Measurements from ENCODE around the gene SLC8A1. TPM values are rescaled to one million over a fixed set of nuclear protein-coding genes. Genes with fewer than 3 reads are reported as not detected.

SLC8A1 gene
- total RNA-seq, 4 donors from 2014 or later: 1.3 to 3.8 (median 2.4) TPM

DNA sequence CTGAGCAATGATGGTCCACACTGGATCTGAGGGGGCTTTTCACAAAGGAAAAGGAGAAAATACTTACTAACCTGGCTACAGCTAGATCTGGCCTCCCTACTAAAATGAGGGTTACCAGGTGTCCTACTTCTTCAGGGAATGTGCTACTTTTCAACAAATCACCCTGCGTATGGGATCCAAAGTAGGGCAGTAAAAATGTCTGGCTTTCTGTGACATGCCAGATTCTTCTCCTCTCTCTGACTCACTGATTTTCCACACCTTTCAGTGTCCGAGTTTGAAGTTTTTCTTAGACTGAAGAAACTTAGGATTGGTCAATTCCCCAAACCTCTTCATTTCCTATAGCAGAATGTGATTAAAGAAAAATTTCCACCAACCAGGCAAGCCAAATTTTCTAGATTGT lies 71.2 kb downstream of the SLC8A1 start:
- ATAC-seq (no peak), DNase-seq (no peak)
- intact Hi-C loops (cut with DNase I; ENCODE audit: low total_unique reads) (no loop called here), in situ Hi-C loops (cut with MboI; ENCODE audit: low sequenced_read_pairs in 4 of 4) (no loop called here)
- TF ChIP-seq, protein P1, sequence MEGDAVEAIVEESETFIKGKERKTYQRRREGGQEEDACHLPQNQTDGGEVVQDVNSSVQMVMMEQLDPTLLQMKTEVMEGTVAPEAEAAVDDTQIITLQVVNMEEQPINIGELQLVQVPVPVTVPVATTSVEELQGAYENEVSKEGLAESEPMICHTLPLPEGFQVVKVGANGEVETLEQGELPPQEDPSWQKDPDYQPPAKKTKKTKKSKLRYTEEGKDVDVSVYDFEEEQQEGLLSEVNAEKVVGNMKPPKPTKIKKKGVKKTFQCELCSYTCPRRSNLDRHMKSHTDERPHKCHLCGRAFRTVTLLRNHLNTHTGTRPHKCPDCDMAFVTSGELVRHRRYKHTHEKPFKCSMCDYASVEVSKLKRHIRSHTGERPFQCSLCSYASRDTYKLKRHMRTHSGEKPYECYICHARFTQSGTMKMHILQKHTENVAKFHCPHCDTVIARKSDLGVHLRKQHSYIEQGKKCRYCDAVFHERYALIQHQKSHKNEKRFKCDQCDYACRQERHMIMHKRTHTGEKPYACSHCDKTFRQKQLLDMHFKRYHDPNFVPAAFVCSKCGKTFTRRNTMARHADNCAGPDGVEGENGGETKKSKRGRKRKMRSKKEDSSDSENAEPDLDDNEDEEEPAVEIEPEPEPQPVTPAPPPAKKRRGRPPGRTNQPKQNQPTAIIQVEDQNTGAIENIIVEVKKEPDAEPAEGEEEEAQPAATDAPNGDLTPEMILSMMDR (IDR thresholded peaks at IDR 0.05 in 4 of 5, conservative IDR thresholded peaks at IDR 0.05 in 1 of 5): no peak
- TF ChIP-seq POLR2A (IDR thresholded peaks at IDR 0.05): no peak
- Histone ChIP-seq H3K36me3 (no peaks in the 10 kb centered on the region), H3K4me1 (no peaks in the 10 kb centered on the region), H3K27me3 (no peaks in the 10 kb centered on the region), H3K27ac (no peak overlapping the region), H3K4me3 (no peak overlapping the region), H3K9me3 (no peaks in the 10 kb centered on the region)

DNA sequence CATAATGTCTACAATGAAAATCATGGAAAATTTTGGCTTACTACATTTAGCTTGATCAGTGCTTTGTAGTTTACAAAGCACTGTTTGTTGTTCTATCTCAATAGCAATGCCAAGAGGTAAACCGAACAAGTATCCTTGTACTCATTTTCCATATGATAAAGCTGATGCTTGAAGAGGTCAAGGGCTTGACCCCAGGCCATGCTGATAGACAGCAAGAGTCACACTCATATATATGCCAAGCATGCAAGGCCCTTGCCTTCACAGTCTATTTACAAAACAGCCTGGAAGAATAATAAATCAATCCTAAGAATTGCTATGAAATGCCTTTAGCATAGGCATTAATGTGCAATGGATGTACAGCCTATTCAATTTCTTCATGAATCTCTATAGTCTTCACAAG lies 71.8 kb downstream of the SLC8A1 start:
- no peak overlapping the region for H3K27ac ChIP-seq
- in situ Hi-C loops (cut with MboI; ENCODE audit: low sequenced_read_pairs in 4 of 4) (no loop called here), intact Hi-C loops (cut with DNase I; ENCODE audit: low total_unique reads) (no loop called here)
- H3K36me3 ChIP-seq: no peaks in the 10 kb centered on the region
- no peaks in the 10 kb centered on the region for H3K9me3 ChIP-seq
- H3K27me3 ChIP-seq: no peaks in the 10 kb centered on the region
- H3K4me1 ChIP-seq: no peaks in the 10 kb centered on the region
- ATAC-seq (no peak), DNase-seq (no peak)
- H3K4me3 ChIP-seq: no peak overlapping the region
- TF ChIP-seq, protein P1 (IDR thresholded peaks at IDR 0.05 in 4 of 5, conservative IDR thresholded peaks at IDR 0.05 in 1 of 5): no peak
- TF ChIP-seq POLR2A (IDR thresholded peaks at IDR 0.05): no peak

DNA sequence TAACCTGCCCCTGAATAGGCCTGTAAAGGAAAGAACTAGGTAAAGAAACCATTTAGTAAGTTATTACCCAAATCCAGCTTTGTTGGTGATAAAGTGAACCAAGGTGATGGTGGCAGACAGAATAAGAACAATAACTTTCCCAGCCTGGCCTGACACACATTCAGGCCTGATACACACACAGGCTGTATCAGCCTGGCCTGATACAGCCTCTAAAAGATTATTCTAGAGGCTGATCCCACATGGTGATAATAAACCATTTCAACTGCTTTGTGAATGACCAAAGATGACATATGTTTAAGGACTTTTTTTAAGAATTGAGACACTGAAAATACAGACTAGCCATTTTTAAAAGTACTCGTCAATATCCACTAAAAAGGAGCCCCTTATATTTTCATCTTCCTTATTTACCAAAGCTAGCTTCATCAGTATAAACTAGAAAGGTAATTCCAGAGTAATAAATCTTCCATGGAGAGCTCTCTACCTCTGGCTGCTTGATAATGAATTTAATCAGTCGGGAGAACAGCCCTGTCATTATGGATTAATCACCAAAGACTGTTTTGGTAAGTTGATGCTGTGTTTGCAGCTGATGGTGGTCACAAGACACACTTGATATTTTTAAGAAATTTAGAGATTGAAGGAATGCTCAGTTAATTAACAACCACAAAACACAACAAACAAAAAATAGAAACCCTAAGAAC lies 77.2 kb downstream of the SLC8A1 start:
- ATAC-seq: no peak
- no peaks in the 10 kb centered on the region for H3K27me3 ChIP-seq
- intact Hi-C loops (cut with DNase I; ENCODE audit: low total_unique reads): no loop called here
- H3K36me3 ChIP-seq: no peaks in the 10 kb centered on the region
- H3K27ac ChIP-seq: no peak overlapping the region
- H3K9me3 ChIP-seq: no peaks in the 10 kb centered on the region
- DNase-seq: no peak
- in situ Hi-C loops (cut with MboI; ENCODE audit: low sequenced_read_pairs in 4 of 4): no loop called here
- peaks cover 0 to 9% of the 10 kb centered on the region in 2 donors for H3K4me1 ChIP-seq
- no peak overlapping the region for H3K4me3 ChIP-seq
- no peak for TF ChIP-seq POLR2A (IDR thresholded peaks at IDR 0.05)
- TF ChIP-seq, protein P1 (IDR thresholded peaks at IDR 0.05 in 4 of 5, conservative IDR thresholded peaks at IDR 0.05 in 1 of 5): no peak

DNA sequence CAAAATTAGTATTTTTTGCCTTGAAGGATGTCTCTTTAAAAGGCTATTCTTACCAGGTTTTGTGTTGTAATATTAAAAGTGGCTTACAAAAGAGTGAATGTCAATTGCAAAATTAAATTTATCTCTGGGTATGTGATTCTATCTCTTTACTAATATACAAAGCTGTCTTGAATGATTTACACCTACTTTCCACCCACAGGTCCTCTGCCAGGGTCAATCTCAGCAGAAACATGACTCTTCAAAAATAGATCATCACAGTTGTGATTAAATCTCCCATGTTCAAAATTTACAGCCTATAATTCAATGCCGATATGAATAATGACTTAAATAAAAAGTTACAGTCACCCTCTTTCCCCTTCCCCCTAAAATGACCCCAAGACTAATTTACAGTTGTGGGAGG lies 78.8 kb downstream of the SLC8A1 start:
- ATAC-seq: no peak
- Histone ChIP-seq H3K27ac (no peak overlapping the region), H3K4me1 (peaks cover 0 to 9% of the 10 kb centered on the region in 2 donors), H3K36me3 (no peaks in the 10 kb centered on the region), H3K4me3 (no peak overlapping the region), H3K27me3 (no peaks in the 10 kb centered on the region), H3K9me3 (no peaks in the 10 kb centered on the region)
- in situ Hi-C loops (cut with MboI; ENCODE audit: low sequenced_read_pairs in 4 of 4): no loop called here
- DNase-seq: no peak
- intact Hi-C loops (cut with DNase I; ENCODE audit: low total_unique reads): no loop called here
- no peak for TF ChIP-seq POLR2A (IDR thresholded peaks at IDR 0.05)
- TF ChIP-seq, protein P1 (IDR thresholded peaks at IDR 0.05 in 4 of 5, conservative IDR thresholded peaks at IDR 0.05 in 1 of 5): no peak
